Measurements from ENCODE around the gene SEMA4C.

Gene SEMA4C

GRCh38 chr2:96842600-96842999 lies 27.3 kb downstream of the SEMA4C start:
- DNase-seq (ENCODE audit: low read depth in 2 of 2): no peak

- no peak for DNase-seq (ENCODE audit: low read depth in 2 of 2)
Observed at GRCh38 chr2:96841701-96842495, 28.0 kb downstream of the SEMA4C start.

- no peak for DNase-seq (ENCODE audit: low read depth in 2 of 2)
Observed at GRCh38 chr2:96839875-96840850, 29.7 kb downstream of the SEMA4C start.

- peak; percentile 69 to 76 for DNase-seq (ENCODE audit: low read depth in 2 of 2)
Observed at GRCh38 chr2:96839293-96839874, 30.5 kb downstream of the SEMA4C start.

- DNase-seq (ENCODE audit: low read depth in 2 of 2): no peak
Observed at GRCh38 chr2:96838345-96839292, 31.3 kb downstream of the SEMA4C start.

- DNase-seq (ENCODE audit: low read depth in 2 of 2): no peak
Observed at GRCh38 chr2:96837575-96837974, 32.3 kb downstream of the SEMA4C start.

GRCh38 chr2:96835830-96836229 lies 34.0 kb downstream of the SEMA4C start:
- DNase-seq (ENCODE audit: low read depth in 2 of 2): no peak

- DNase-seq (ENCODE audit: low read depth in 2 of 2): no peak
Observed at GRCh38 chr2:96832754-96833507, 36.9 kb downstream of the SEMA4C start.

GRCh38 chr2:96832408-96832753 lies 37.5 kb downstream of the SEMA4C start:
- no peak for DNase-seq (ENCODE audit: low read depth in 2 of 2)

GRCh38 chr2:96831679-96832078 lies 38.2 kb downstream of the SEMA4C start:
- no peak for DNase-seq (ENCODE audit: low read depth in 2 of 2)

GRCh38 chr2:96830044-96830562 lies 39.8 kb downstream of the SEMA4C start:
- DNase-seq (ENCODE audit: low read depth in 2 of 2): no peak

- DNase-seq (ENCODE audit: low read depth in 2 of 2): no peak
Observed at GRCh38 chr2:96828874-96829273, 41.0 kb downstream of the SEMA4C start.

- DNase-seq (ENCODE audit: low read depth in 2 of 2): no peak
Observed at GRCh38 chr2:96828436-96828835, 41.4 kb downstream of the SEMA4C start.

- DNase-seq (ENCODE audit: low read depth in 2 of 2): no peak
Observed at GRCh38 chr2:96826546-96827278, 43.2 kb downstream of the SEMA4C start.

- DNase-seq (ENCODE audit: low read depth in 2 of 2): no peak
Observed at GRCh38 chr2:96825057-96825456, 44.8 kb downstream of the SEMA4C start.

GRCh38 chr2:96824079-96824870 lies 45.6 kb downstream of the SEMA4C start:
- DNase-seq (ENCODE audit: low read depth in 2 of 2): no peak

- DNase-seq (ENCODE audit: low read depth in 2 of 2): no peak
Observed at GRCh38 chr2:96823198-96823597, 46.7 kb downstream of the SEMA4C start.

GRCh38 chr2:96822786-96823185 lies 47.1 kb downstream of the SEMA4C start:
- no peak for DNase-seq (ENCODE audit: low read depth in 2 of 2)

Measured in stimulated activated CD4-positive, alpha-beta T cell treated with anti-CD3 and anti-CD28 coated beads, Interleukin-4, amount 100 ng/mL, for 48 hours (primary cell).